DMS114 treated with DMSO at 0.1 percent for 48 hours (cell line): ENCODE measurements around the gene EZH1.
"Not testable (repeated sequence)": the region's sequence is repeated elsewhere in the genome, so short reads cannot be mapped to it uniquely, and the experiment has no call there.

Experiments used
- DNase-seq: peaks from one replicate; lab custom pipeline; 2025; ENCODE audit not compliant: unreplicated experiment; lab: John Stamatoyannopoulos, UW

EZH1 gene

GRCh38 chr17:42672038-42672437, 72.8 kb downstream of the EZH1 start:
- no peak for DNase-seq

GRCh38 chr17:42670789-42671657, 73.8 kb downstream of the EZH1 start:
- no peak for DNase-seq

GRCh38 chr17:42669977-42670788, 74.7 kb downstream of the EZH1 start:
- DNase-seq, result no peak

- no peak for DNase-seq
Observed at GRCh38 chr17:42669705-42669976, 75.2 kb downstream of the EZH1 start.

GRCh38 chr17:42667088-42667951, 77.5 kb downstream of the EZH1 start:
- DNase-seq, result no peak

- not testable (repeated sequence) for DNase-seq
Observed at GRCh38 chr17:42666126-42666525, 78.7 kb downstream of the EZH1 start.

GRCh38 chr17:42665581-42666001, 79.2 kb downstream of the EZH1 start:
- DNase-seq, result no peak

GRCh38 chr17:42660692-42661345, 84.0 kb downstream of the EZH1 start:
- DNase-seq, result no peak

GRCh38 chr17:42659932-42660274, 84.9 kb downstream of the EZH1 start:
- DNase-seq, result not testable (repeated sequence)

- peak; percentile 74 for DNase-seq
Observed at GRCh38 chr17:42659079-42659931, 85.5 kb downstream of the EZH1 start, which contains the start of gene TUBG2. TUBG2 (plus strand) TSS chr17:42659284; CDS start chr17:42659504, 220 bp downstream.

- no peak for DNase-seq
Observed at GRCh38 chr17:42657824-42658588, 86.8 kb downstream of the EZH1 start.

GRCh38 chr17:42655528-42655927, 89.3 kb downstream of the EZH1 start:
- DNase-seq, result no peak

GRCh38 chr17:42653179-42654124, 91.4 kb downstream of the EZH1 start:
- peak; percentile 57 for DNase-seq

- DNase-seq, result no peak
Observed at GRCh38 chr17:42651392-42651791, 93.4 kb downstream of the EZH1 start.
